Neural crest cell (in vitro differentiated cells): Measurements from ENCODE around the gene CA9. TPM values are rescaled to one million over a fixed set of nuclear protein-coding genes. Genes with fewer than 3 reads are reported as not detected.

ENCODE experiments used
- DNase-seq: peaks from one replicate; pipeline ENCODE4 v3.0.0; 2021; ENCODE audit warnings: low read depth, mixed read lengths, low spot score
- H3K27ac Mint-ChIP-seq: one replicate; pipeline ENCODE4 v1.8.0; 2021; ENCODE audit warnings: mild to moderate bottlenecking, mixed read lengths; ENCODE audit not compliant: unreplicated experiment
- H3K27me3 Mint-ChIP-seq: 2 replicates; pipeline ENCODE4 v1.8.0; 2021; ENCODE audit warnings: low read depth, mild to moderate bottlenecking, mixed read lengths
- H3K36me3 Mint-ChIP-seq: 2 replicates; pipeline ENCODE4 v1.8.0; 2021; ENCODE audit warnings: low read depth, mild to moderate bottlenecking, mixed read lengths
- H3K4me1 Mint-ChIP-seq: 2 replicates; pipeline ENCODE4 v1.8.0; 2021; ENCODE audit warnings: mixed read lengths
- H3K4me3 Mint-ChIP-seq: one replicate; pipeline ENCODE4 v1.8.0; 2021; ENCODE audit warnings: mild to moderate bottlenecking, mixed read lengths
- H3K9me3 Mint-ChIP-seq: 2 replicates; pipeline ENCODE4 v1.8.0; 2021; ENCODE audit warnings: mixed read lengths
- total RNA-seq: library from RNA; stranded (reverse); gene quantifications from 2 replicates; pipeline ENCODE4 v1.2.1, GENCODE V29; 2021
- TF ChIP-seq, protein P1 (sequence below): fragments of 200-600 bp; sonication (generic); conservative IDR thresholded peaks from 2 replicates; pipeline ENCODE4 v1.5.0; 2021; ENCODE audit warnings: antibody characterized with exemption, mild to moderate bottlenecking

The CA9 gene
- total RNA-seq, 1 donor from 2014 or later = 0.63 TPM

DNA sequence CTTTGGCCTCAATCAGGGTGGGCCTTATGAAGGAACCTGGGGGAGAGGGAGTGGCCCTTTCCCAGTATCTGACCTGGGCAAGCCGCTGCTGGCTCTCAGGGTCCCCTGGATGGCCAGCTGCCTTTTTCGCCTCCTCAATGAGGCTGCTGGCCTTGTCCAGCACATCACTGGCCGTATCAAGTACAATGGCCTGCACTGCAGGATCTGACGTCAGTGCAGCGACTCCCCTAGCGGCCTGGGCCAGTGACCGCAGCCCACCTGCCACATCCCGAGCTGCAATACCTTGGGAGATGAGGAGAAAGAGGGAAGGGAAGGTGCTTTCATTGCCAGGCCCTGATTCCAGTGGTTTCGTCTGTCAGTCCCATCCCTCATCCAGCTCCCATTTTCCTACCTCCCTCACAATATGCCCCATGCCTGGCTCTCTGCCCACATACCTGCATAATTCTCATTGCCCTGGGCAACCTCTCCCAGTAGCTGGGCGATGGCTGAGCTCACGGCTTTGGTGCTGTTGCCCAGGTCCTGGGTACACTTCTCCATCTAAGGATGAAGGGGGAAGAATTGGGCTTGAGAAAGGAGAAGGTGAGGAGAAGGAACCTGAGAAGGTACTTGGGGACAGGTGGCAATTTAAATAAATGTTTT lies 39.2 kb downstream of the CA9 start:
- Mint-ChIP-seq H3K27ac (no peak overlapping the region), H3K4me1 (no peaks in the 10 kb centered on the region), H3K36me3 (peaks cover 24% of the 10 kb centered on the region), H3K4me3 (no peak overlapping the region), H3K9me3 (no peaks in the 10 kb centered on the region), H3K27me3 (no peaks in the 10 kb centered on the region)
- TF ChIP-seq, protein P1, sequence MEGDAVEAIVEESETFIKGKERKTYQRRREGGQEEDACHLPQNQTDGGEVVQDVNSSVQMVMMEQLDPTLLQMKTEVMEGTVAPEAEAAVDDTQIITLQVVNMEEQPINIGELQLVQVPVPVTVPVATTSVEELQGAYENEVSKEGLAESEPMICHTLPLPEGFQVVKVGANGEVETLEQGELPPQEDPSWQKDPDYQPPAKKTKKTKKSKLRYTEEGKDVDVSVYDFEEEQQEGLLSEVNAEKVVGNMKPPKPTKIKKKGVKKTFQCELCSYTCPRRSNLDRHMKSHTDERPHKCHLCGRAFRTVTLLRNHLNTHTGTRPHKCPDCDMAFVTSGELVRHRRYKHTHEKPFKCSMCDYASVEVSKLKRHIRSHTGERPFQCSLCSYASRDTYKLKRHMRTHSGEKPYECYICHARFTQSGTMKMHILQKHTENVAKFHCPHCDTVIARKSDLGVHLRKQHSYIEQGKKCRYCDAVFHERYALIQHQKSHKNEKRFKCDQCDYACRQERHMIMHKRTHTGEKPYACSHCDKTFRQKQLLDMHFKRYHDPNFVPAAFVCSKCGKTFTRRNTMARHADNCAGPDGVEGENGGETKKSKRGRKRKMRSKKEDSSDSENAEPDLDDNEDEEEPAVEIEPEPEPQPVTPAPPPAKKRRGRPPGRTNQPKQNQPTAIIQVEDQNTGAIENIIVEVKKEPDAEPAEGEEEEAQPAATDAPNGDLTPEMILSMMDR = no peak
- DNase-seq = no peak

DNA sequence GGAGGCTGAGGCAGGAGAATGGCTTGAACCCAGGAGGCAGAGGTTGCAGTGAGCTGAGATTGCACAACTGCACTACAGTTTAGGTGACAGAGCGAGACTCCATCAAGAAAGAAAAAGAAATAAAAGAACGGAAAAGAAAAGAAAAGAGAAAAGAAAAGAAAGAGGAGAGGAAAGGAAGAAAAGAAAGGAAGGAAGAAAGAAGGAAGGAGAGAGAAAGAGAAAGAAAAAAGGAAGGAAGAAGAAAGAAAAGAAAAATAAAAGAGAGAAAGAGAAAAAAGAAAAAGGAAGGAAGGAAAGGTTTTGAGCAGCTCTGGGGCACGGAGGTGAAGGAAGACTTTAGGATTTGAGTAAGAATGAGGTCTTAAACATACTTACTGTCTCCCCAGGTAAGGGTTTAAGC lies 39.9 kb downstream of the CA9 start:
- TF ChIP-seq, protein P1 = no peak
- H3K27ac Mint-ChIP-seq = no peak overlapping the region
- H3K9me3 Mint-ChIP-seq = no peaks in the 10 kb centered on the region
- H3K27me3 Mint-ChIP-seq = no peaks in the 10 kb centered on the region
- no peak overlapping the region for H3K4me3 Mint-ChIP-seq
- no peaks in the 10 kb centered on the region for H3K4me1 Mint-ChIP-seq
- peaks cover 22% of the 10 kb centered on the region for H3K36me3 Mint-ChIP-seq
- no peak for DNase-seq

DNA sequence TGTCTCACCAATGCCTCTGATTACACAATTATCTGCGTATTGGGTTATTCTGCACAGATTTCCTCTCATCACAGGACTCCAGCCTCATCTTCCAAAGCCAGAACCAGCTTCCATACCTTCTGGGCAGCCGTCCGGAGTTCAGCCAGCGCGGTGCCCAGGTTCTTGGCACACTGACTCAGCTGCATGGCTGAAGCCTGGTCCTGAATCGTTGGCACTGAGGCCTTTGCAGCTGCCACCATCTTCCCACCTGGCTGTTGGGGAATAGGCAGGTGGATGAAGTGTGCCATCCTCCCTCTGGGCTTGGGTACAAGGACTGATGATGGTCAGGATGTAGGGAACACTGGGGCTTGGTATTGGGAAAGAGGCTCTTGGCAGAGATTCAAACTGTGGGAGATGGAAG lies 40.4 kb downstream of the CA9 start:
- Mint-ChIP-seq H3K27me3 (no peaks in the 10 kb centered on the region), H3K4me3 (no peak overlapping the region), H3K4me1 (no peaks in the 10 kb centered on the region), H3K9me3 (no peaks in the 10 kb centered on the region), H3K27ac (no peak overlapping the region), H3K36me3 (peaks cover 20% of the 10 kb centered on the region)
- DNase-seq = no peak
- TF ChIP-seq, protein P1 = no peak

DNA sequence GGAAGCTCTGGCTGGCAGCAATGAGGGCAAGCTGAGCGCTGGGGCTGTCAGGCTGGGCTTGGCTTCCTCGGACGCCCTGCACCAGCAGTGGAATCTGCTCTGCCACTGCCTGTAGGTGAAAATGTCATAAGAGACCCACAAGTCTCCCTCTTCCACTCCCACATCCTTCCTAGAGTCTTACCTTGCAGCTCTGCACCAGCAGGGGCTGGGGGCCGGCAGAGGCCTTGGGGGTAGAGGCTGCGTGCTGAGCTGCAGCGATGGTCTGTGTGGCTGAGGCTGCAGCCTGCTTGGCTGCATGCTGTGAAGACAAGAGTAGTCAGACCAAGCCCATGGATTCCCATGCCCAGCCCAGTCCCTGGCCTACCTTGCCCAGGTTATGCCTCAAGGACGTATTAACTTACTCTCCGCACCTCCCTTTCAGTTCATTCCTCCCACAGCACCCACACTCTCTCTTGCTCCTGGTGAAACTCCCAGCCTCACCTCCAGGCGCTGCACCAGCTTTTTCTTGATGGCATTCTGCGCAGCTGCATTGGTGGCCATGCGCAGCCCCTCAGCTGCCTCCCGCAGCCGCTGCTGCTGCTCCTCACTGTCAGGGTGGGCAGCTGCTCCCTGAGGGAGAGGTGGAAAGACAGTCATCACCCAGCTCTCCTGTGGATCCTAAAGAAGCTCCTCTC lies 41.0 kb downstream of the CA9 start:
- TF ChIP-seq, protein P1 = no peak
- Mint-ChIP-seq H3K4me1 (no peaks in the 10 kb centered on the region), H3K27me3 (no peaks in the 10 kb centered on the region), H3K9me3 (no peaks in the 10 kb centered on the region), H3K4me3 (no peak overlapping the region), H3K27ac (no peak overlapping the region), H3K36me3 (peaks cover 20% of the 10 kb centered on the region)
- DNase-seq = no peak

DNA sequence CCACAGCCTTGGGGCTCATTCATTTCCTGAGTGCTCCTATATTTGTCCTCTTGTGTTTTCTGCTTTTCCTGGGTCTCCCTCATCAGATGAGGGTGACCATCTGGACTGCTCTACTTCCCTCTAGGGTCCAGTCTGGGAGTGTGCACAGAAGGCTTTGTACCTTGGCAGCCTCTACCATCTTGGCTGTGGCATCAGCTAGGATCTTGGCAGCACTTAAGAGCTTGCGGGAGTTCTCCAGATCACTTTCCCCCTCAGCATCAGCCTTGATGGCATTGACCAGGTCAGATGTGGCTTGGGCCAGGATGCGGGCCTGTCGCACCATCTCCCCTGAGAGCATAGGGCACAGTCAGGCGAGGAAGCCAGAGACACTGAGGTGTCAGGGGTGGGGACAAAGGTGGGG lies 42.5 kb downstream of the CA9 start:
- Mint-ChIP-seq H3K27me3 (no peaks in the 10 kb centered on the region), H3K36me3 (peaks cover 13% of the 10 kb centered on the region), H3K9me3 (no peaks in the 10 kb centered on the region), H3K4me3 (no peak overlapping the region), H3K27ac (peak overlapping the region; percentile 87), H3K4me1 (no peaks in the 10 kb centered on the region)
- TF ChIP-seq, protein P1 = no peak
- DNase-seq = no peak
